Loucy (cell line): ENCODE results near the gene GAGE10.

Source experiments
- CTCF ChIP-seq: fragments of 200-600 bp; sonication (generic); conservative IDR thresholded peaks from 2 replicates; pipeline ENCODE4 v1.5.1; 2014; ENCODE audit warnings: mild to moderate bottlenecking, antibody characterized with exemption, low read length
- EZH2phosphoT487 ChIP-seq: fragments of 200-600 bp; IDR thresholded peaks from 2 replicates; pipeline ENCODE4 v1.6.1; 2018; ENCODE audit warnings: antibody characterized with exemption, mild to moderate bottlenecking, moderate library complexity, borderline replicate concordance

- TF ChIP-seq CTCF (no peak), EZH2phosphoT487 (no peak)
These were observed 40.8 kb upstream of the GAGE10 start for GRCh38 chrX:49262603-49263002.
